ENCODE results near the gene COX6B1. TPM values are rescaled to one million over a fixed set of nuclear protein-coding genes. Genes with fewer than 3 reads are reported as not detected.
"Not testable (repeated sequence)": the region's sequence is repeated elsewhere in the genome, so short reads cannot be mapped to it uniquely, and the experiment has no call there.

Gene COX6B1
- 626 TPM for polyA plus RNA-seq (2012; ENCODE audit: insufficient read depth, insufficient read length)

GRCh38 chr19:35648017-35648961 lies at the start of gene COX6B1:
Gene COX6B1, plus strand, starts transcription at chr19:35648323. Its CDS starts 2,921 bp downstream, at chr19:35651244.
- DNase-seq (ENCODE audit: low read depth, low spot score) = peak; percentile 98
- H3K4me3 ChIP-seq (ENCODE audit: low read length) = peak within 1 kb of the TSS; percentile 98

GRCh38 chr19:35601971-35602370 lies 46.2 kb upstream of the COX6B1 start:
- no peak overlapping the region for H3K4me3 ChIP-seq (ENCODE audit: low read length)
- no peak for DNase-seq (ENCODE audit: low read depth, low spot score)

- DNase-seq (ENCODE audit: low read depth, low spot score); H3K4me3 ChIP-seq (ENCODE audit: low read length): not testable (repeated sequence)
Observed at GRCh38 chr19:35604436-35604835, 43.7 kb upstream of the COX6B1 start.

- DNase-seq (ENCODE audit: low read depth, low spot score); H3K4me3 ChIP-seq (ENCODE audit: low read length): not testable (repeated sequence)
Observed at GRCh38 chr19:35607170-35607569, 41.0 kb upstream of the COX6B1 start.

GRCh38 chr19:35607661-35608060 lies 40.5 kb upstream of the COX6B1 start:
- H3K4me3 ChIP-seq (ENCODE audit: low read length) = no peak overlapping the region
- no peak for DNase-seq (ENCODE audit: low read depth, low spot score)

- DNase-seq (ENCODE audit: low read depth, low spot score) = no peak
- no peak overlapping the region for H3K4me3 ChIP-seq (ENCODE audit: low read length)
Observed at GRCh38 chr19:35608251-35608650, 39.9 kb upstream of the COX6B1 start.

- DNase-seq (ENCODE audit: low read depth, low spot score) = no peak
- H3K4me3 ChIP-seq (ENCODE audit: low read length) = no peak overlapping the region
Observed at GRCh38 chr19:35609851-35610353, 38.2 kb upstream of the COX6B1 start.

GRCh38 chr19:35612224-35612558 lies 35.9 kb upstream of the COX6B1 start:
- H3K4me3 ChIP-seq (ENCODE audit: low read length) = peak overlapping the region; percentile 78
- no peak for DNase-seq (ENCODE audit: low read depth, low spot score)

- H3K4me3 ChIP-seq (ENCODE audit: low read length) = peak within 1 kb of the TSS; percentile 78
- DNase-seq (ENCODE audit: low read depth, low spot score) = peak; percentile 91
Observed at GRCh38 chr19:35612559-35613321, 35.4 kb upstream of the COX6B1 start, which contains the start of gene HAUS5. Gene HAUS5, plus strand, starts transcription at chr19:35612735. Its CDS starts 60 bp downstream, at chr19:35612795.

- peak overlapping the region; percentile 78 for H3K4me3 ChIP-seq (ENCODE audit: low read length)
- no peak for DNase-seq (ENCODE audit: low read depth, low spot score)
Observed at GRCh38 chr19:35613574-35613973, 34.5 kb upstream of the COX6B1 start.

GRCh38 chr19:35615036-35615435 lies 33.1 kb upstream of the COX6B1 start:
- H3K4me3 ChIP-seq (ENCODE audit: low read length) = no peak overlapping the region
- DNase-seq (ENCODE audit: low read depth, low spot score) = no peak

GRCh38 chr19:35618857-35619256 lies 29.3 kb upstream of the COX6B1 start:
- H3K4me3 ChIP-seq (ENCODE audit: low read length) = no peak overlapping the region
- no peak for DNase-seq (ENCODE audit: low read depth, low spot score)

- H3K4me3 ChIP-seq (ENCODE audit: low read length) = no peak overlapping the region
- DNase-seq (ENCODE audit: low read depth, low spot score) = no peak
Observed at GRCh38 chr19:35619290-35619923, 28.7 kb upstream of the COX6B1 start.

- no peak for DNase-seq (ENCODE audit: low read depth, low spot score)
- no peak overlapping the region for H3K4me3 ChIP-seq (ENCODE audit: low read length)
Observed at GRCh38 chr19:35620001-35620400, 28.1 kb upstream of the COX6B1 start.

GRCh38 chr19:35621708-35622107 lies 26.4 kb upstream of the COX6B1 start:
- DNase-seq (ENCODE audit: low read depth, low spot score) = no peak
- H3K4me3 ChIP-seq (ENCODE audit: low read length) = no peak overlapping the region

- DNase-seq (ENCODE audit: low read depth, low spot score) = no peak
- H3K4me3 ChIP-seq (ENCODE audit: low read length) = no peak overlapping the region
Observed at GRCh38 chr19:35622750-35623149, 25.4 kb upstream of the COX6B1 start.

GRCh38 chr19:35623327-35624010 lies 24.7 kb upstream of the COX6B1 start:
- no peak for DNase-seq (ENCODE audit: low read depth, low spot score)
- no peak overlapping the region for H3K4me3 ChIP-seq (ENCODE audit: low read length)

GRCh38 chr19:35628264-35628564 lies 19.9 kb upstream of the COX6B1 start:
- DNase-seq (ENCODE audit: low read depth, low spot score) = no peak
- H3K4me3 ChIP-seq (ENCODE audit: low read length) = peak overlapping the region; percentile 97

Data from Jurkat, Clone E6-1 (cell line).